ENCODE measurements around the gene EDIL3. TPM values are rescaled to one million over a fixed set of nuclear protein-coding genes. Genes with fewer than 3 reads are reported as not detected.

EDIL3 gene
- total RNA-seq, 4 donors from 2014 or later: 2.8 to 20.6 (median 10.2) TPM

GRCh38 chr5:83991566-83992224 is 393.0 kb downstream of the EDIL3 start:
- WGBS, 2 donors: 94% methylated on average over 9 of the region's 9 CpGs

GRCh38 chr5:83988293-83988685 is 396.4 kb downstream of the EDIL3 start:
- no peak for DNase-seq
- Histone ChIP-seq H3K4me3 (no peak overlapping the region), H3K36me3 (no peaks in the 10 kb centered on the region), H3K9me3 (no peaks in the 10 kb centered on the region), H3K27ac (no peak overlapping the region), H3K27me3 (no peaks in the 10 kb centered on the region), H3K4me1 (peaks cover 0 to 3% (median 0%) of the 10 kb centered on the region in 3 donors)
- TF ChIP-seq POLR2A (IDR thresholded peaks at IDR 0.05): no peak
- TF ChIP-seq CTCF (IDR thresholded peaks at IDR 0.05): no peak
- intact Hi-C loops (cut with DNase I): no loop called here

More at GRCh38 chr5:83991566-83992224, 393.0 kb downstream of the EDIL3 start:
- Histone ChIP-seq H3K4me1 (peaks cover 0 to 3% (median 0%) of the 10 kb centered on the region in 3 donors), H3K36me3 (no peaks in the 10 kb centered on the region), H3K4me3 (no peak overlapping the region), H3K9me3 (no peaks in the 10 kb centered on the region), H3K27me3 (no peaks in the 10 kb centered on the region), H3K27ac (no peak overlapping the region)
- DNase-seq: no peak
- intact Hi-C loops (cut with DNase I): loop anchor here (5.0 kb wide), 1 partner anchor 39 kb away; no protein-coding TSS in a partner anchor
- TF ChIP-seq POLR2A (IDR thresholded peaks at IDR 0.05): no peak
- TF ChIP-seq CTCF (IDR thresholded peaks at IDR 0.05): no peak

- Histone ChIP-seq H3K4me1 (peaks cover 0 to 3% (median 0%) of the 10 kb centered on the region in 3 donors), H3K27ac (no peak overlapping the region), H3K27me3 (no peaks in the 10 kb centered on the region), H3K9me3 (no peaks in the 10 kb centered on the region), H3K36me3 (no peaks in the 10 kb centered on the region), H3K4me3 (no peak overlapping the region)
- TF ChIP-seq CTCF (IDR thresholded peaks at IDR 0.05) (no peak), POLR2A (IDR thresholded peaks at IDR 0.05) (no peak)
- 30 to 53% methylated on average over 4 of the region's 4 CpGs for WGBS, 2 donors
- intact Hi-C loops (cut with DNase I): no loop called here
- DNase-seq: no peak
These were observed 397.0 kb downstream of the EDIL3 start for GRCh38 chr5:83987513-83988292.

- no peaks in the 10 kb centered on the region for H3K27me3 ChIP-seq
- peaks cover 0 to 3% (median 0%) of the 10 kb centered on the region in 3 donors for H3K4me1 ChIP-seq
- no peaks in the 10 kb centered on the region for H3K36me3 ChIP-seq
- H3K9me3 ChIP-seq: no peaks in the 10 kb centered on the region
- WGBS, 2 donors: 84 to 85% methylated on average over 4 of the region's 4 CpGs
- TF ChIP-seq POLR2A (IDR thresholded peaks at IDR 0.05) (no peak), CTCF (IDR thresholded peaks at IDR 0.05) (no peak)
- H3K27ac ChIP-seq: no peak overlapping the region
- H3K4me3 ChIP-seq: no peak overlapping the region
- DNase-seq: no peak
- intact Hi-C loops (cut with DNase I): no loop called here
These were observed 400.8 kb downstream of the EDIL3 start for GRCh38 chr5:83983852-83984251.

Measured in esophagus squamous epithelium (tissue), 5 donors.